GM12878 (cell line): ENCODE results near the gene TTLL10. TPM values are rescaled to one million over a fixed set of nuclear protein-coding genes. Genes with fewer than 3 reads are reported as not detected.

Experiments used
- ATAC-seq: fragments of 200-7000 bp; cut with Tn5 transposase; 3 replicates; pipeline ENCODE4 v1.9.1; 2020; ENCODE audit warnings: mild to moderate bottlenecking, moderate library complexity
- BruUV-seq: library from RNA; stranded (reverse); fragments of 400-500 nt; replicated peaks from 2 replicates; lab custom pipeline; 2021; lab: Mats Ljungman, UMichigan
- CTCF ChIA-PET: fragments of 300-600 bp; sonication (Branson Sonifier 250); formaldehyde crosslinking; extraction: SDS; loops from one replicate; lab custom pipeline; 2021; ENCODE audit warnings: inconsistent platforms; lab: Yijun Ruan, JAX
- POLR2A ChIA-PET: fragments of 350-600 bp; formaldehyde crosslinking; extraction: SDS; loops from one replicate; lab custom pipeline; 2021; ENCODE audit warnings: inconsistent platforms; lab: Charles Lee
- RAD21 ChIA-PET: fragments of 300-600 bp; sonication (Branson Sonifier 250); formaldehyde crosslinking; loops from one replicate; lab custom pipeline; 2023; ENCODE audit warnings: antibody characterized with exemption; ENCODE audit not compliant: unreplicated experiment; lab: Charles Lee
- SMC1A ChIA-PET: fragments of 300-600 bp; sonication (Branson Sonifier 250); formaldehyde crosslinking; loops from one replicate; lab custom pipeline; 2023; ENCODE audit not compliant: unreplicated experiment, uncharacterized antibody; lab: Charles Lee
- DNase-seq: peaks from one replicate; pipeline ENCODE4 v3.0.0-alpha.2; 2011; ENCODE audit warnings: low read depth, low spot score
- FAIRE-seq: peaks from 3 replicates; lab custom pipeline; 2011; peaks lifted over from hg19 to GRCh38; lab: Jason Lieb, UNC
- H2AFZ ChIP-seq: 2 replicates; pipeline ENCODE4 v1.6.0; 2011; ENCODE audit warnings: low read depth, low read length, control low read depth; ENCODE audit not compliant: control insufficient read depth
- H3K27ac ChIP-seq: 2 replicates; pipeline ENCODE4 v1.5.1; 2011; ENCODE audit warnings: control low read depth; ENCODE audit not compliant: control insufficient read depth, insufficient read depth
- H3K27me3 ChIP-seq, 2 experiments: replicated peaks in 1 of 2; 2 replicates each; pipeline versions ENCODE4 v1.6.0 to v1.6.1; 2011; ENCODE audit warnings: low read length in 1 of 2; ENCODE audit not compliant: control insufficient read depth in 2 of 2, insufficient read depth in 2 of 2
- H3K36me3 ChIP-seq, 2 experiments: 2 replicates each; pipeline ENCODE4 v1.5.1; 2011; ENCODE audit warnings: low read length in 1 of 2; ENCODE audit not compliant: control insufficient read depth in 2 of 2, insufficient read depth in 2 of 2
- H3K4me1 ChIP-seq: 2 replicates; pipeline ENCODE4 v1.6.1; 2011; ENCODE audit warnings: mild to moderate bottlenecking, low read length, moderate library complexity, mixed read lengths; ENCODE audit not compliant: control insufficient read depth, insufficient read depth
- H3K4me2 ChIP-seq: 2 replicates; pipeline ENCODE4 v1.6.0; 2011; ENCODE audit warnings: control low read depth; ENCODE audit not compliant: control insufficient read depth, insufficient read depth
- H3K4me3 ChIP-seq: fragments of 200-600 bp; sonication (generic); 2 replicates; pipeline ENCODE4 v1.5.1; 2016
- H3K79me2 ChIP-seq: 2 replicates; pipeline ENCODE4 v1.6.0; 2011; ENCODE audit warnings: low read length; ENCODE audit not compliant: control insufficient read depth, insufficient read depth
- H3K9ac ChIP-seq: 2 replicates; pipeline ENCODE4 v1.8.0; 2011; ENCODE audit warnings: low read length, control low read depth, mixed read lengths; ENCODE audit not compliant: control insufficient read depth, insufficient read depth
- H3K9me3 ChIP-seq: replicated peaks from 3 replicates; pipeline ENCODE4 v1.5.1; 2011; ENCODE audit warnings: mild to moderate bottlenecking, low read length; ENCODE audit not compliant: control insufficient read depth, insufficient read depth
- H4K20me1 ChIP-seq: 2 replicates; pipeline ENCODE4 v1.6.0; 2011; ENCODE audit not compliant: control insufficient read depth, insufficient read depth
- ASH2L ChIP-seq: fragments of 300-600, 200-600 bp; sonication (generic); IDR thresholded peaks from 2 replicates; pipeline ENCODE4 v1.6.1; 2017; ENCODE audit warnings: low read depth, mild to moderate bottlenecking, borderline replicate concordance
- GATAD2B ChIP-seq: fragments of 450-650 bp; conservative IDR thresholded peaks from 2 replicates; pipeline ENCODE4 v1.6.1; 2017; ENCODE audit warnings: low read depth, mild to moderate bottlenecking, moderate library complexity
- SMAD1 ChIP-seq: fragments of 450-650 bp; IDR thresholded peaks from 2 replicates; pipeline ENCODE4 v1.6.1; 2018; ENCODE audit warnings: mild to moderate bottlenecking, low read depth; ENCODE audit not compliant: partially characterized antibody
- TCF12 ChIP-seq: IDR thresholded peaks from 2 replicates; pipeline ENCODE4 v1.6.1; 2011; ENCODE audit warnings: low read depth, mild to moderate bottlenecking, low read length
- ZNF207 ChIP-seq: fragments of 450-650 bp; IDR thresholded peaks from 2 replicates; pipeline ENCODE4 v1.6.1; 2014; ENCODE audit warnings: antibody characterized with exemption, mild to moderate bottlenecking, borderline replicate concordance
- WGBS: methylation state at CpG from one replicate; pipeline ENCODE4 v1.1.6; 2016; ENCODE audit warnings: low lambda C conversion rate; ENCODE audit not compliant: insufficient replicate concordance, insufficient coverage; ENCODE audit errors: missing lambda C conversion rate; 5-methylcytosine and 5-hydroxymethylcytosine counted together
- in situ Hi-C: fragments of 300-500 bp; cut with MboI; formaldehyde crosslinking; loops from 9 replicates; pipeline ENCODE4 v1.14.3; 2018; ENCODE audit warnings: mixed read lengths
- intact Hi-C: fragments of 100-400 bp; cut with micrococcal nuclease; formaldehyde crosslinking; loops from one replicate; pipeline ENCODE4 v1.14.2; 2022; ENCODE audit not compliant: unreplicated experiment
- polyA plus RNA-seq, 11 experiments: library from polyadenylated mRNA; depleted of rRNA in 4 of 11; unstranded in 6 of 11; stranded (reverse) in 5 of 11; fragments of >200 nt; fragmentation: Nextera tagmentation in 4 of 11; fragmentation: Illumina TruSeq in 1 of 11; extraction: Ambion mirVana in 4 of 11; extraction: Trizol in 1 of 11; gene quantifications; 1 replicate in 1 of 11; 2 replicates in 10 of 11; pipeline versions ENCODE4 v1.2.1 to v1.2.3, GENCODE V29; 2011 to 2016; ENCODE audit warnings: inconsistent platforms in 2 of 11, missing spikeins in 2 of 11, low read depth in 1 of 11
- total RNA-seq, 4 experiments: library from RNA; depleted of rRNA in 3 of 4; stranded (reverse); fragments of >200 nt in 3 of 4; fragmentation: Illumina TruSeq in 1 of 4; extraction: Trizol in 1 of 4; gene quantifications; 2 replicates each; pipeline versions ENCODE4 v1.2.1 to v1.2.3, GENCODE V29; 2013 to 2021

Gene TTLL10
- total and polyA plus RNA-seq, 10 of the 15 experiments (the other 5 are each of a cell fraction or from before 2014, with no cell fraction given), result not detected

- Histone ChIP-seq H3K27me3 (peaks cover 0 to 2% of the 10 kb centered on the region in 2 experiments; a peak in 2 of 4 replicates), H4K20me1 (no peaks in the 10 kb centered on the region), H3K79me2 (no peaks in the 10 kb centered on the region), H2AFZ (no peak overlapping the region), H3K27ac (no peak overlapping the region), H3K9me3 (no peaks in the 10 kb centered on the region; the same call in 2 of the 3 replicates), H3K4me3 (no peak overlapping the region), H3K4me2 (no peak overlapping the region)
- no peak for ATAC-seq
- in situ Hi-C loops, result no loop called here
- no TSS peak for BruUV-seq
- POLR2A ChIA-PET, result interaction anchor here (0.5 kb wide), 1 partner anchor 136 kb away, joined by 3 read pairs; no protein-coding TSS in a partner anchor
- FAIRE-seq, result no peak
- CTCF ChIA-PET, result interaction anchor here (0.8 to 6.3 kb wide), 4 partner anchors 47 to 165 kb away, joined by 3 to 100 read pairs (median 4); no protein-coding TSS in a partner anchor
- intact Hi-C loops, result loop anchor here (5.0 kb wide), 1 partner anchor 107 kb away; the partner anchor contains the start of genes B3GALT6 and SDF4
- WGBS, result 62% methylated on average over 28 of the region's 29 CpGs
- no peak for DNase-seq
- RAD21 ChIA-PET, result interaction anchor here (1.6 to 1.9 kb wide), 3 partner anchors 46 to 126 kb away, joined by 4 to 10 read pairs (median 7); partner anchors contain the start of gene TNFRSF18
- SMC1A ChIA-PET, result interaction anchor here (0.9 kb wide), 1 partner anchor 76 kb away, joined by 3 read pairs; no protein-coding TSS in a partner anchor
- TF ChIP-seq ASH2L (no peak), GATAD2B (no peak), ZNF207 (no peak), TCF12 (no peak), SMAD1 (no peak)
- TF ChIP-seq, all 136 proteins: peak for 0
- Histone ChIP-seq H3K9ac (no peak overlapping the region), H3K4me1 (0 out of 2 replicates have a peak, but pooled peaks cover 4% of the 10 kb centered on the region), H3K36me3 (no peaks in the 10 kb centered on the region)
Measured at GRCh38 chr1:1124786-1125642, 48.7 kb upstream of the TTLL10 start.
